Naive thymus-derived CD8-positive, alpha-beta T cell (primary cell): ENCODE measurements around the gene LTV1. TPM values are rescaled to one million over a fixed set of nuclear protein-coding genes. Genes with fewer than 3 reads are reported as not detected.
A peak's percentile ranks its signal among the peaks of the same experiment; 100 is the strongest.
"Not testable (repeated sequence)": the region's sequence is repeated elsewhere in the genome, so short reads cannot be mapped to it uniquely, and the experiment has no call there.

ENCODE experiments used
- ATAC-seq, 2 donors: fragments of 150-1000 bp; cut with Tn5 transposase in 1 of 2; sonication (Bioruptor Pico), chemical (Tn5 transposase) in 1 of 2; 1 replicate in 1 of 2; 2 replicates in 1 of 2; pipeline ENCODE4 v1.10.0; 2021; ENCODE audit warnings: mild to moderate bottlenecking in 2 of 2, moderate library complexity in 2 of 2
- POLR2A ChIA-PET: fragments of 350-600 bp; sonication (Branson Sonifier 250); formaldehyde crosslinking; loops from one replicate; lab custom pipeline; 2021; ENCODE audit warnings: antibody characterized with exemption; lab: Charles Lee
- DNase-seq, 10 donors: peaks; one replicate each; pipeline versions ENCODE4 v3.0.0 to v3.0.0-alpha.2; 2020 to 2022
- H3K27ac Mint-ChIP-seq, 10 donors: one replicate each; pipeline ENCODE4 v1.8.0; 2020 to 2022; ENCODE audit warnings: mild to moderate bottlenecking in 10 of 10, mixed read lengths in 10 of 10, moderate library complexity in 4 of 10, inconsistent platforms in 1 of 10
- H3K27me3 Mint-ChIP-seq, 5 donors: one replicate each; pipeline ENCODE4 v1.8.0; 2021 to 2022; ENCODE audit warnings: mixed read lengths in 5 of 5
- H3K36me3 Mint-ChIP-seq, 3 donors: one replicate each; pipeline ENCODE4 v1.8.0; 2020 to 2022; ENCODE audit warnings: mixed read lengths in 3 of 3, mild to moderate bottlenecking in 2 of 3, inconsistent platforms in 1 of 3
- H3K4me1 Mint-ChIP-seq, 4 donors: one replicate each; pipeline ENCODE4 v1.8.0; 2021 to 2022; ENCODE audit warnings: mixed read lengths in 4 of 4
- H3K4me3 Mint-ChIP-seq, 10 donors: one replicate each; pipeline ENCODE4 v1.8.0; 2020 to 2022; ENCODE audit warnings: mild to moderate bottlenecking in 10 of 10, mixed read lengths in 10 of 10, moderate library complexity in 6 of 10, inconsistent platforms in 1 of 10
- H3K9me3 Mint-ChIP-seq, 9 donors: one replicate each; pipeline ENCODE4 v1.8.0; 2020 to 2022; ENCODE audit warnings: mixed read lengths in 9 of 9, mild to moderate bottlenecking in 3 of 9, inconsistent platforms in 1 of 9, moderate library complexity in 1 of 9
- polyA plus RNA-seq, 3 donors: library from polyadenylated mRNA; unstranded; fragments of 300-500 nt; fragmentation: Illumina TruSeq; gene quantifications; one replicate each; pipeline ENCODE4 v1.2.3, GENCODE V29; 2021
- total RNA-seq, 8 experiments: library from RNA in 2 of 8; stranded (reverse) in 2 of 8; gene quantifications; one replicate each; pipeline ENCODE4 v1.2.3 and lab custom pipeline; 2021 to 2026

The LTV1 gene
- total and polyA plus RNA-seq, 5 experiments from 2014 or later = 20.2 to 28.8 (median 27.1) TPM

DNA sequence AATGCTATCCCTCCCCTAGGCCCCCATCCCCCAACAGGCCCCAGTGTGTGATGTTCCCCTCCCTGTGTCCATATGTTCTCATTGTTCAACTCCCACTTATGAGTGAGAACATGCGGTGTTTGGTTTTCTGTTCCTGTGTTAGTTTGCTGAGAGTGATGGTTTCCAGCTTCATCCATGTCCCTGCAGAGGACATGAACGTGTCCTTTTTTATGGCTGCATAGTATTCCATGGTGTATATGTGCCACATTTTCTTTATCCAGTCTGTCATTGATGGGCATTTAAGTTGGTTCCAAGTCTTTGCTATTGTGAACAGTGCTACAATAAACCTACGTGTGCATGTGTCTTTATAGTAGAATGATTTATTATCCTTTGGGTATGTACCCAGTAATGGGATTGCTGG, 8.6 kb downstream of the LTV1 start:
- ATAC-seq, DNase-seq, H3K4me3 Mint-ChIP-seq, H3K27me3 Mint-ChIP-seq, POLR2A ChIA-PET, H3K27ac Mint-ChIP-seq: not testable (repeated sequence)
- Mint-ChIP-seq H3K4me1 (peaks cover 24 to 70% (median 47%) of the 10 kb centered on the region in 4 donors), H3K36me3 (peaks cover 52 to 98% (median 85%) of the 10 kb centered on the region in 3 donors), H3K9me3 (peaks cover 0 to 25% (median 7%) of the 10 kb centered on the region in 9 donors)

DNA sequence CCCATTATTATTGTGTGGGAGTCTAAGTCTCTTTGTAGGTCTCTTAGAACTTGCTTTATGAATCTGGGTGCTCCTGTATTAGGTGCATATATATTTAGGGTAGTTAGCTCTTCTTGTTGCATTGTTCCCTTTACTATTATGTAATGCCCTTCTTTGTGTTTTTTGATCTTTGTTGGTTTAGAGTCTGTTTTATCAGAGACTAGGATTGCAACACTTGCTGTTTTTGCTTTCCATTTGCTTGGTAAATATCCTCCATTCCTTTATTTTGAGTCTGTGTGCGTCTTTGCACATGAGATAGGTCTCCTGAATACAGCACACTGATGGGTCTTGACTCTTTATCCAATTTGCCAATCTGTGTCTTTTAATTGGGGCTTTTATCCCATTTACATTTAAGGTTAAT, 11.9 kb downstream of the LTV1 start:
- ATAC-seq, H3K27me3 Mint-ChIP-seq, H3K27ac Mint-ChIP-seq, DNase-seq, H3K4me3 Mint-ChIP-seq, POLR2A ChIA-PET: not testable (repeated sequence)
- Mint-ChIP-seq H3K36me3 (peaks cover 57 to 98% (median 91%) of the 10 kb centered on the region in 3 donors), H3K4me1 (peaks cover 23 to 52% (median 30%) of the 10 kb centered on the region in 4 donors), H3K9me3 (peaks cover 0 to 25% (median 7%) of the 10 kb centered on the region in 9 donors)

DNA sequence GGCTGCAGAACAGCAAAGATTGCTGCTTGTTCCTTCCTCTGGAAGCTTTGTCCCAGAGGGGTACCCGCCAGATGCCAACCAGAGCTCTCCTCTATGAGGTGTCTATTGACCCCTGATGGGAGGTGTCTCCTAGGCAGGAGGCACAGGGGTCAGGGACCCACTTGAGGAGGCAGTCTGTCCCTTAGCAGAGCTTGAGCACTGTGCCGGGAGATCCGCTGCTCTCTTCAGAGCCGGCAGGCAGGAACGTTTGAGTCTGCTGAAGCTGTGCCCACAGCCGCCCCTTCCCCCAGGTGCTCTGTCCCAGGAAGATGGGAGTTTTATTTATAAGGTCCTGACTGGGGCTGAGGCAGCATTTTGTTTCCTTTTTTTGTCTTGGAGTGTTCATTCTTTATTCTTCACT, 13.6 kb downstream of the LTV1 start:
- DNase-seq, H3K4me3 Mint-ChIP-seq, POLR2A ChIA-PET, H3K27ac Mint-ChIP-seq, H3K27me3 Mint-ChIP-seq, ATAC-seq: not testable (repeated sequence)
- Mint-ChIP-seq H3K36me3 (peaks cover 52 to 97% (median 85%) of the 10 kb centered on the region in 3 donors), H3K4me1 (peaks cover 21 to 50% (median 27%) of the 10 kb centered on the region in 4 donors), H3K9me3 (peaks cover 0 to 25% (median 7%) of the 10 kb centered on the region in 9 donors)

DNA sequence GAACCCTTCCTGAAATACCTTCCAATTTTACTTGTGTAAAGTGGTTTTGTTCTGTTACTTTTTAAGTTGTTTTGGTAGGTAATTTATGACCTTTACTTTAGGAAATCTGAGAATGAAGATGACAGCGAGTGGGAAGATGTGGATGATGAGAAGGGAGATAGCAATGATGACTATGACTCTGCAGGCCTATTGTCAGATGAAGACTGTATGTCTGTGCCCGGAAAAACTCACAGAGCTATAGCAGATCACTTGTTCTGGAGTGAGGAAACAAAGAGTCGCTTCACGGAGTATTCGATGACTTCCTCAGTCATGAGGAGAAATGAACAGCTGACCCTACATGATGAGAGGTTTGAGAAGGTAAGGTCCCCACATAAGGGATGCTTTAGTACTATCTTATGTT, 14.5 kb downstream of the LTV1 start:
- H3K4me3 Mint-ChIP-seq = no peak overlapping the region
- H3K27ac Mint-ChIP-seq = peak overlapping the region in 1 of 10 donors; percentile 19
- H3K4me1 Mint-ChIP-seq = peaks cover 13 to 41% (median 21%) of the 10 kb centered on the region in 4 donors
- no peak for DNase-seq
- ATAC-seq = no peak
- POLR2A ChIA-PET = no interaction called here
- H3K36me3 Mint-ChIP-seq = peaks cover 47 to 97% (median 80%) of the 10 kb centered on the region in 3 donors
- H3K27me3 Mint-ChIP-seq = no peaks in the 10 kb centered on the region
- peaks cover 0 to 25% (median 7%) of the 10 kb centered on the region in 9 donors for H3K9me3 Mint-ChIP-seq

DNA sequence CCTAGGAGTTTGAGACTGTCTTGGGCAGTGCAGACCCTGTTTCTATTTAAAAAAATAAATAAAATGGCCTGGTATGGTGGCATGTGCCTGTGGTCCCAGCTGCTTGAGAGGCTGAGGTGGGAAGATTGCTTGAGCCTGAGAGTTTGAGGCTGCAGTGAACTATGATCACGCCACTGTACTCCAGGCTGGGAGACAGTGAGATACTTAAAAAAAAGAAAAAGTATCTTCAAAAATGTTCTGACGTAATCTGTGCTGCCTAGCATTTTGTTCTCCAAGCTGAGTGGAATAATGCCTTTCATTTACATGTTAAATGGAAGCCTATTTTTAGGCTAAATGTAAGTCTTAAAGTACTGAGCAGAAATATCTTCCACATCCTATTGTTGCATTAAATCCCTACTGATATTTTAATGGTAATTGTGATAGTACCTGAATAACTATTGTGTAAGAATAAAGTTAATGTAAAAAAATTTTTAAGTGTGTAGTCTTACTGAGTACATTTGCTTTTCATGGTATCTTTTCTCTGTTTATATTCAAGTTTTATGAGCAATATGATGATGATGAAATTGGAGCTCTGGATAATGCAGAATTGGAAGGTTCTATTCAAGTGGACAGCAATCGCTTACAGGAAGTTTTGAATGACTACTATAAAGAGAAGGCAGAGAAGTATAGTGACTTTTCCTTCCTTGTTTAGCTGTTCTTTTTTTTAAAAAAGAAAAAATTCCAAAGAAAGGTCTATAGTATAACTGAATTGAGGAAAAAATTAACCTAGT, 16.9 kb downstream of the LTV1 start:
- Mint-ChIP-seq H3K4me3 (no peak overlapping the region), H3K27me3 (no peaks in the 10 kb centered on the region), H3K4me1 (peaks cover 0 to 17% (median 3%) of the 10 kb centered on the region in 4 donors), H3K27ac (peak overlapping the region in 1 of 10 donors; percentile 67), H3K36me3 (peaks cover 40 to 92% (median 70%) of the 10 kb centered on the region in 3 donors), H3K9me3 (peaks cover 0 to 11% (median under 1%) of the 10 kb centered on the region in 9 donors)
- ATAC-seq = no peak
- POLR2A ChIA-PET = no interaction called here
- DNase-seq = no peak

DNA sequence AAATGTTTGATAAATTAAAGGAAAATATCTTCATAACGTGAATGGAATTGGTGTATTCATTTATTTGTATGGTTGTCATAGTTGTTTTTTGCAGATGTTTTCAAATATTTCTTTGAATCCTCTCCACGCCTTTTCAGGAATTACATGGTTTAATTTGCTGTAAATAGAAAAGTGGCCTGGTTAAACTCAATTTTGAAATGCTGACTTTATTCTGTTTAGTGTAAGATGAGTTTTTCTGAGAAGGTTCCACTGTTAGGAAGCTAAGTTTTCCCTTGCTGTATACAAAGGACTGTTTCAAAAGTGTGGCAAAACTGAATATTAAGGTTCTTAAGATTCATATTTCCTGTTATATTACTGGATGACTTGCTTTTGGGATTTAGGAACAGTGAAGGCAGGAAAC, 20.6 kb downstream of the LTV1 start:
- no peak overlapping the region for H3K4me3 Mint-ChIP-seq
- H3K9me3 Mint-ChIP-seq = peaks cover 0 to 12% (median 2%) of the 10 kb centered on the region in 9 donors
- H3K27me3 Mint-ChIP-seq = no peaks in the 10 kb centered on the region
- ATAC-seq (no peak), DNase-seq (no peak)
- H3K27ac Mint-ChIP-seq = no peak overlapping the region
- H3K4me1 Mint-ChIP-seq = no peaks in the 10 kb centered on the region
- POLR2A ChIA-PET = no interaction called here
- peaks cover 23 to 67% (median 44%) of the 10 kb centered on the region in 3 donors for H3K36me3 Mint-ChIP-seq

DNA sequence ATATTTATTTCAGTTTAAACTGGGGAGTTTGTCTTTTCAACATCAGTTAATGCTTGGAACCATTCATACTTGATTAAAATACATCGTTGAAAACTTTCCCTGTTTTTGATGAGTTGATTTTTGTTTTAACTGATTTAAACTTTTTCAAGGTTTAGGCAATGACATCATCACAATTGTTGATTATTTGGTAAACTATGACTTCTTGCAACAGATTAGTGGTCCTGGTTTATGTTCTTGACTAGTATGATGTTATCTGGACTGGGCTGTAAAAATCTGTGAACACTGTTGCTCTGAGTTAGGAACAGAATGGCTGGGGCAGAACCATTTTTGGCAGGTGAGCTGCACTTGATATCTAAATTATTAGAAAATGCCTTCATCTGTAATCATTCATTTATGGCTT, 21.1 kb downstream of the LTV1 start, which contains the start of gene ZC2HC1B:
ZC2HC1B (plus strand) TSS at position 241 of the 400 bp plus-strand sequence; CDS start at position 307, 66 bp downstream.
- Mint-ChIP-seq H3K27me3 (no peaks in the 10 kb centered on the region), H3K27ac (peak within 1 kb of the TSS in 1 of 10 donors; percentile 27), H3K4me3 (no peak within 1 kb of the TSS), H3K9me3 (peaks cover 0 to 12% (median 2%) of the 10 kb centered on the region in 9 donors), H3K36me3 (peaks cover 19 to 62% (median 39%) of the 10 kb centered on the region in 3 donors), H3K4me1 (no peaks in the 10 kb centered on the region)
- no peak for ATAC-seq
- POLR2A ChIA-PET = no interaction called here
- no peak for DNase-seq

DNA sequence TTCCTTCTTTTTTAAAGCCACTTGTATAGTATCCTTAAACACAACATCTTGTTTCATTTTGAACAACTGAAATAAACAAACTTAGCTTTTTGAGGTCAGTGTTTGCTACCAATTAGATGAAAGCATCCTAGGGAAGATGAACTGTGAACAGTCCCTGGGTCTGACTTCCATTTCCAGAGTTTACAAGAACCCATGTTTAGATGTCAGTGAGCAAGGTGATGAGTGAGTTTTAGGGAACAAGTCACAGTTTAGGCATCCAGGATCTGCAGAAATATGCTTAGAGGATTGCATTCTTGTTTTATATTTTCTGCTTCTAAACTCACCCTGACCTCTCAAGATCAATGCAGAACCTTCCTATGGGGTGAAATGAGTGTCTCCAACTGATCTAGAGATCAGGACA, 24.1 kb downstream of the LTV1 start:
- POLR2A ChIA-PET = no interaction called here
- Mint-ChIP-seq H3K4me1 (peaks cover 0 to 4% (median 0%) of the 10 kb centered on the region in 4 donors), H3K4me3 (no peak overlapping the region), H3K9me3 (peaks cover 0 to 23% (median 2%) of the 10 kb centered on the region in 9 donors), H3K27ac (no peak overlapping the region), H3K27me3 (no peaks in the 10 kb centered on the region), H3K36me3 (peaks cover 18 to 33% (median 22%) of the 10 kb centered on the region in 3 donors)
- no peak for ATAC-seq
- DNase-seq = no peak

DNA sequence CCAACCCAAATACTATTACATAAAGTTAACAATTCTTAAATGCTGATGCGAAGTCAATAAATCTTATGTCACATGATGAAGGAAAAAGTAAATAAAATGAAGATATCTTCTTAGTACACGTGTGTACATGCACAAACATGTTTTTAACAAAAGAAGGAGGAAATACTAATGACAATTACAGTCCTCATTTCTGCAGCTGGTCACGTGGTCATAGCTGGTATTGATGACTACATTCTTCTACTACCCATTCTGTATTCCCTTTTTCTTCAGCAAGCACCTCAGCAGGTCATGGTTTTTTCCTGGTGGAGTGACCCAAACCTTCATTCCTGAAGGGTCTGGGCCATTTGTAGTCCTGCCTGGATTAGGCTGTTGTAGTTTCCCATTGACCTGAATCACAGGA, 25.7 kb downstream of the LTV1 start:
- ATAC-seq, H3K4me1 Mint-ChIP-seq, H3K27me3 Mint-ChIP-seq, DNase-seq, H3K27ac Mint-ChIP-seq, H3K4me3 Mint-ChIP-seq, POLR2A ChIA-PET: not testable (repeated sequence)
- H3K9me3 Mint-ChIP-seq = peaks cover 0 to 23% (median 5%) of the 10 kb centered on the region in 9 donors
- H3K36me3 Mint-ChIP-seq = peaks cover 11 to 20% (median 14%) of the 10 kb centered on the region in 3 donors

DNA sequence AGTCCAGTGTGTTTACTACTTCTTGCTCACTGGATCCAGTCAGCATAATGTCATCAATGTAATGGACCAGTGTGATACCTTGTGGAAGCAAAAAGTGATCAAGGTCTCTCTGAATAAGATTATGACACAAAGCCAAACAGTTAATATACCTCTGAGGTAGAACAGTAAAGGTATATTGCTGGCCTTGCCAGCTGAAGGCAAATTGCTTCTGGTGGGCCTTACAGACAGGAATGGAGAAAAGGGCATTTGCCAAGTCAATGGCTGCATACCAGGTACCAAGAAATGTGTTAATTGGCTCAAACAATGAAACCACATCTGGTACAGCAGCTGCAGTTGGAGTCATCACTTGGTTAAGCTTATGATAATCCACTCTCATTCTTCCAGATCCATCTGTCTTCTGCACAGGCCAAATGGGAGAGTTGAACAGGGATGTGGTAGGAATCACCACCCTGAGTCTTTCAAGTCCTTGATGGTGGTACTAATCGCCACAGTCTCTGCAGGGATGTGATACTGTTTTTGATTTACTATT, 28.1 kb downstream of the LTV1 start:
- H3K4me3 Mint-ChIP-seq, H3K4me1 Mint-ChIP-seq, DNase-seq, ATAC-seq, H3K27me3 Mint-ChIP-seq, H3K27ac Mint-ChIP-seq, H3K36me3 Mint-ChIP-seq, POLR2A ChIA-PET: not testable (repeated sequence)
- peaks cover 0 to 47% (median 19%) of the 10 kb centered on the region in 9 donors for H3K9me3 Mint-ChIP-seq

DNA sequence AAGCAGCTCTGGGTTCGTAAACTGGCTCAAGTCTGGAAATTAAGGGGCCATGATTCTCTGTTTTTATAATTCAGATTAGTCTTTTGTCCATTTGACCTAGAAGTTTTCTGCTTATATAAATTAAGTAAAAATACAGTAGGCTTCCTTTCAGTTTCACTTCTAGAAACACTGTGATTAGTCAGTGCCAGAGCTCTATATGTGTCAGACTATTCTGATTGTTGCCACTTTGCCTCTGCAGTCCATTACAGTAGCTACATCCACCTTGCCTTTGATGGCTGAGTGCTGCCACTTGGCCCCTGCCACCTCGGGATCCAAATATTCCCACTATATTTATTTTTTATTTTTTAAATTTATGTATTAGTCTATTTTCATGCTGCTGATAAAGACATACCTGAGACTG, 29.1 kb downstream of the LTV1 start:
- H3K27ac Mint-ChIP-seq = peak overlapping the region in 1 of 10 donors; percentile 27
- H3K4me3 Mint-ChIP-seq = no peak overlapping the region
- ATAC-seq (no peak), DNase-seq (no peak)
- H3K4me1 Mint-ChIP-seq = peaks cover 0 to 6% (median 0%) of the 10 kb centered on the region in 4 donors
- peaks cover 0 to 4% (median 0%) of the 10 kb centered on the region in 3 donors for H3K36me3 Mint-ChIP-seq
- POLR2A ChIA-PET = no interaction called here
- no peaks in the 10 kb centered on the region for H3K27me3 Mint-ChIP-seq
- peaks cover 0 to 49% (median 21%) of the 10 kb centered on the region in 9 donors for H3K9me3 Mint-ChIP-seq

DNA sequence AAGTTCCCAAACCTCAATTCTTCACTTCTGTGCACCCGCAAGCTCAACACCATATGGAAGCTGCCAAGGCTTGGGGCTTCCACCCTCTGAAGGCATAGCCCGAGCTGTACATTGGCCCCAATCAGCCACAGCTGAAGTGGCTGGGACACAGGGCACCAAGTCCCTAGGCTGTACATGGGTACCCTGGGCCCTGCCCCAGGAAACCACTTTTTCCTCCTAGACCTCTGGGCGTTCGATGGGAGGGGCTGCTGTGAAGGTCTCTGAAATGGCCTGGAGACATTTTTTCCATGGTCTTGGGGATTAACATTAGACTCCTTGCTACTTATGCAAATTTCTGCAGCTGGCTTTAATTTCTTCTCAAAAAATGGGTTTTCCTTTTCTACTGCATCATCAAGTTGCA, 30.5 kb downstream of the LTV1 start:
- H3K27ac Mint-ChIP-seq = peak overlapping the region in 1 of 10 donors; percentile 26
- H3K4me3 Mint-ChIP-seq, DNase-seq, ATAC-seq, H3K27me3 Mint-ChIP-seq, POLR2A ChIA-PET, H3K4me1 Mint-ChIP-seq, H3K36me3 Mint-ChIP-seq: not testable (repeated sequence)
- H3K9me3 Mint-ChIP-seq = peaks cover 0 to 50% (median 24%) of the 10 kb centered on the region in 9 donors

DNA sequence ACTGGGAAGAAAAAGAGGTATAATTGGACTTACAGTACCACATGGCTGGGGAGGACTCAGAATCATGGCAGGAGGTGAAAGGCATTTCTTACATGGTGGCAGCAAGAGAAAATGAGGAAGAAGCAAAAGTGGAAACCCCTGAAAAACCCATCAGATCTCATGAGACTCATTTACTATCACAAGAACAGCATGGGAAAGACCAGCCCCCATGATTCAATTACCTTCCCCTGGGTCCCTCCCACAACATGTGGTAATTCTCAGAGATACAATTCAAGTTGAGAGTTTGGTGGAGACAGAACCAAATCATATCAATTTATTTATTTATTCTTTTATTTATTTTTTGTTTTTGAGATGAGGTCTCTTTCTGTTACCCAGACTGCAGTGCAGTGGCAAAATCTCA, 31.4 kb downstream of the LTV1 start:
- H3K4me3 Mint-ChIP-seq, H3K27ac Mint-ChIP-seq, ATAC-seq, POLR2A ChIA-PET, H3K4me1 Mint-ChIP-seq, H3K27me3 Mint-ChIP-seq, DNase-seq: not testable (repeated sequence)
- Mint-ChIP-seq H3K9me3 (peaks cover 0 to 54% (median 21%) of the 10 kb centered on the region in 9 donors), H3K36me3 (peaks cover 0 to 12% (median 11%) of the 10 kb centered on the region in 3 donors)
